Right atrium auricular region (tissue), 2 donors: Measurements from ENCODE around the gene SLC7A14. TPM values are rescaled to one million over a fixed set of nuclear protein-coding genes. Genes with fewer than 3 reads are reported as not detected.

Source experiments
- DNase-seq: peaks from one replicate; pipeline ENCODE4 v3.0.0-alpha.2; 2019; ENCODE audit warnings: low spot score
- H3K27ac ChIP-seq, 2 donors: fragments of 200-600 bp; sonication (generic); 1 replicate in 1 of 2; 2 replicates in 1 of 2; pipeline ENCODE4 v1.5.1; 2016 to 2019
- H3K27me3 ChIP-seq, 2 donors: fragments of 200-600 bp; sonication (generic); one replicate each; pipeline versions ENCODE4 v1.5.1 to v1.6.0; 2017 to 2019
- H3K36me3 ChIP-seq: fragments of 200-600 bp; sonication (generic); one replicate; pipeline ENCODE4 v1.5.1; 2016
- H3K4me1 ChIP-seq, 2 donors: fragments of 200-600 bp; sonication (generic); one replicate each; pipeline versions ENCODE4 v1.5.1 to v1.6.0; 2017 to 2019
- H3K4me3 ChIP-seq, 2 donors: fragments of 200-600 bp; sonication (generic); 1 replicate in 1 of 2; 2 replicates in 1 of 2; pipeline ENCODE4 v1.5.1; 2017 to 2019; ENCODE audit warnings: mild to moderate bottlenecking in 1 of 2, moderate library complexity in 1 of 2
- H3K9me3 ChIP-seq, 2 donors: fragments of 200-600 bp; sonication (generic); one replicate each; pipeline ENCODE4 v1.5.1; 2019
- microRNA-seq, 2 donors: library from miRNA; unstranded; fragments of <30 nt; microRNA quantifications; one replicate each; pipeline ENCODE4, GENCODE V29; 2016 to 2017; ENCODE audit warnings: borderline number of aligned reads in 2 of 2, borderline replicate concordance in 1 of 2
- total RNA-seq, 2 donors: library from RNA; depleted of rRNA; stranded (reverse); fragments of >200 nt; gene quantifications; one replicate each; pipeline ENCODE4 v1.1.0, GENCODE V29; 2016
- TF ChIP-seq, protein P1 (sequence below), 2 donors: fragments of 200-600 bp; sonication (generic); IDR thresholded peaks; one replicate each; pipeline ENCODE4 v1.5.1; 2019; ENCODE audit warnings: antibody characterized with exemption in 2 of 2

The SLC7A14 gene
- total RNA-seq, 2 donors from 2014 or later = not detected

DNA sequence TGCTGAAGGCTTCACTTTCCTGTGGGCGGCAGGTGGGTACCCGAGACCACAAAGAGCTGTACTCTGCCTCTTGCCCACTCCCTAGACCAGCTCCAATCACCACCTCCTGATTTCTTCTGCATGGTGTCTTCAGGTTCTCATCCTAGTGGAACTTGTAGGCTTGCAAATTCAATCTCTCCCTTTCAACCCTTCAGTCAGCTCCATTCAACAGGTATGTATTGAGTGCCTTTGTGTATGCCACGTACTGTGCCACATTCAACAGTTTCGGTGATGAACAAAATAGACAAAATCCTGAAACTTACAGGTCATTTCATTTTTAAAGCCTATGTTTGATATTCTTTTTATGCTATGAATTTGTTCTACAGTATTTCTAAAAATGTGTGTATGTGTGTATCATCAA is 172.6 kb downstream of the SLC7A14 start:
- H3K36me3 ChIP-seq = no peaks in the 10 kb centered on the region
- DNase-seq = no peak
- no peaks in the 10 kb centered on the region for H3K27me3 ChIP-seq
- peaks cover 0 to 3% of the 10 kb centered on the region in 2 donors for H3K4me1 ChIP-seq
- no peak overlapping the region for H3K4me3 ChIP-seq
- no peaks in the 10 kb centered on the region for H3K9me3 ChIP-seq
- H3K27ac ChIP-seq = no peak overlapping the region
- TF ChIP-seq, protein P1, sequence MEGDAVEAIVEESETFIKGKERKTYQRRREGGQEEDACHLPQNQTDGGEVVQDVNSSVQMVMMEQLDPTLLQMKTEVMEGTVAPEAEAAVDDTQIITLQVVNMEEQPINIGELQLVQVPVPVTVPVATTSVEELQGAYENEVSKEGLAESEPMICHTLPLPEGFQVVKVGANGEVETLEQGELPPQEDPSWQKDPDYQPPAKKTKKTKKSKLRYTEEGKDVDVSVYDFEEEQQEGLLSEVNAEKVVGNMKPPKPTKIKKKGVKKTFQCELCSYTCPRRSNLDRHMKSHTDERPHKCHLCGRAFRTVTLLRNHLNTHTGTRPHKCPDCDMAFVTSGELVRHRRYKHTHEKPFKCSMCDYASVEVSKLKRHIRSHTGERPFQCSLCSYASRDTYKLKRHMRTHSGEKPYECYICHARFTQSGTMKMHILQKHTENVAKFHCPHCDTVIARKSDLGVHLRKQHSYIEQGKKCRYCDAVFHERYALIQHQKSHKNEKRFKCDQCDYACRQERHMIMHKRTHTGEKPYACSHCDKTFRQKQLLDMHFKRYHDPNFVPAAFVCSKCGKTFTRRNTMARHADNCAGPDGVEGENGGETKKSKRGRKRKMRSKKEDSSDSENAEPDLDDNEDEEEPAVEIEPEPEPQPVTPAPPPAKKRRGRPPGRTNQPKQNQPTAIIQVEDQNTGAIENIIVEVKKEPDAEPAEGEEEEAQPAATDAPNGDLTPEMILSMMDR (IDR thresholded peaks at IDR 0.05) = no peak

DNA sequence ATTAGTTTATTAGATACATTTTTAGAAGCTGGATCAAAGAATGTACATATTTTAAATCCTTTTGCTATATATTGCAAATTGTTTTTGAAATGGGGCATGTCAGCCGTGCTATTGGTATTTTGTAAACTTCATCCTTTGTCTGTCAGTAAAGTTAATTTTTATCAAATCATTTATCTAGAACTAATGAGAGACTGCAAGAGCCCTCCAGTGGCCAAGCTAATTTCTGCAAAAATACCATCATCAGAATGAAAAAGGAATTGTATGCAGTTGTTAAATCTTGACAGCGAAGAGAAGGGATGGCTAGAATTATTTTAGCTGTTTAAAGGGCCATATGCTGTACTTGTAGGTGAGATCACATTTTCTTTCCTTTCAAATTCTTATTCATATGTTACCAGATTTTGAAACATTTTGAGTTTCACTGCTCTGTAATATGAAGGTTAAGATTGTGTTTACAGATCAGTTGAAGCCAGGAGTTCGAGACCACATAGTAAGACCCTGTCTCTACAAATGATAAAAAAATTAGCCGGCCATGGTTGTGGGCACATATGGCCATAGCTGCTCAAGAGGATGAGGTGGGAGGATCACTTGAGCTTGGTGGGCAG is 175.3 kb downstream of the SLC7A14 start:
- TF ChIP-seq, protein P1 (IDR thresholded peaks at IDR 0.05) = peak; percentile 14 to 60

More for the DNA sequence above, 175.3 kb downstream of the SLC7A14 start:
- H3K36me3 ChIP-seq = no peaks in the 10 kb centered on the region
- H3K4me1 ChIP-seq = no peaks in the 10 kb centered on the region
- no peaks in the 10 kb centered on the region for H3K9me3 ChIP-seq
- DNase-seq = no peak
- H3K27me3 ChIP-seq = no peaks in the 10 kb centered on the region
- no peak overlapping the region for H3K27ac ChIP-seq
- no peak overlapping the region for H3K4me3 ChIP-seq

Small RNA genes lying within 50 kb of the gene (microRNA-seq; reads per million reads assigned to microRNA genes)
- 0 reads per million in 2 donors for gene MIR6828

Other genes with a start within 250 kb of the SLC7A14 start
- 10 to 100 TPM; 20.4 to 32.9 TPM for gene SKIL, start 228.4 kb downstream of the SLC7A14 start, total RNA-seq
- gene CLDN11, start 167.2 kb downstream of the SLC7A14 start, total RNA-seq = 10 to 100 TPM in 1 of 2 donors, 1 to 10 TPM in 1; 9.0 to 15.8 TPM